Lower lobe of right lung (tissue), 2 donors: Measurements from ENCODE around the gene SEC22C. TPM values are rescaled to one million over a fixed set of nuclear protein-coding genes. Genes with fewer than 3 reads are reported as not detected.

ENCODE experiments used
- ATAC-seq, 2 donors: fragments of 200-7000 bp; cut with Tn5 transposase; one replicate each; pipeline ENCODE4 v1.9.1; 2020 to 2022; ENCODE audit warnings: mild to moderate bottlenecking in 2 of 2, moderate library complexity in 2 of 2
- DNase-seq: peaks from one replicate; pipeline ENCODE4 v3.0.0-alpha.2; 2020
- H3K27ac ChIP-seq: fragments of 200-600 bp; one replicate; pipeline ENCODE4 v1.8.0; 2022
- H3K27me3 ChIP-seq: fragments of 200-600 bp; one replicate; pipeline ENCODE4 v1.8.0; 2022; ENCODE audit warnings: low read depth
- H3K36me3 ChIP-seq: fragments of 200-600 bp; one replicate; pipeline ENCODE4 v1.8.0; 2022; ENCODE audit warnings: mild to moderate bottlenecking
- H3K4me1 ChIP-seq: fragments of 200-600 bp; one replicate; pipeline ENCODE4 v1.8.0; 2022
- H3K4me3 ChIP-seq: fragments of 200-600 bp; one replicate; pipeline ENCODE4 v1.8.0; 2022; ENCODE audit warnings: mild to moderate bottlenecking
- H3K9me3 ChIP-seq: fragments of 200-600 bp; one replicate; pipeline ENCODE4 v1.8.0; 2022
- intact Hi-C: fragments of 100-400 bp; cut with DNase I; formaldehyde crosslinking; loops from one replicate; pipeline ENCODE4 v1.11.0; 2022
- long read RNA-seq: library from polyadenylated mRNA; unstranded; transcript quantifications from one replicate; pipeline ENCODE4 v2.0.0, GENCODE V29; 2021
- total RNA-seq: library from RNA; stranded (reverse); fragmentation: NEBNext Ultra II Directional; extraction: Animal tissue kit (Norgen Biotek cat#: 25700); gene quantifications from one replicate; pipeline ENCODE4 v1.2.1, GENCODE V29; 2021
- TF ChIP-seq, protein P1 (sequence below): fragments of 200-600 bp; IDR thresholded peaks from one replicate; pipeline ENCODE4 v1.8.0; 2022; ENCODE audit warnings: antibody characterized with exemption, mild to moderate bottlenecking
- donor health status: DM: no; HTN: yes; CAD: no; lungs with severe emphysema.

Gene SEC22C, protein sequence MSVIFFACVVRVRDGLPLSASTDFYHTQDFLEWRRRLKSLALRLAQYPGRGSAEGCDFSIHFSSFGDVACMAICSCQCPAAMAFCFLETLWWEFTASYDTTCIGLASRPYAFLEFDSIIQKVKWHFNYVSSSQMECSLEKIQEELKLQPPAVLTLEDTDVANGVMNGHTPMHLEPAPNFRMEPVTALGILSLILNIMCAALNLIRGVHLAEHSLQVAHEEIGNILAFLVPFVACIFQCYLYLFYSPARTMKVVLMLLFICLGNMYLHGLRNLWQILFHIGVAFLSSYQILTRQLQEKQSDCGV
- 51.3 TPM for total RNA-seq
- long read RNA-seq, transcript SEC22C-202 (7 exons, 1,608 nt) = major isoform, 26 of 59 reads
- long read RNA-seq, transcript SEC22C-201 (7 exons, 1,380 nt) = minor isoform, 8 of 59 reads
- long read RNA-seq, partial matches to known transcripts = 6 of 59 reads
- long read RNA-seq, other reads (novel, unspliced or antisense) = 17 of 59 reads

DNA sequence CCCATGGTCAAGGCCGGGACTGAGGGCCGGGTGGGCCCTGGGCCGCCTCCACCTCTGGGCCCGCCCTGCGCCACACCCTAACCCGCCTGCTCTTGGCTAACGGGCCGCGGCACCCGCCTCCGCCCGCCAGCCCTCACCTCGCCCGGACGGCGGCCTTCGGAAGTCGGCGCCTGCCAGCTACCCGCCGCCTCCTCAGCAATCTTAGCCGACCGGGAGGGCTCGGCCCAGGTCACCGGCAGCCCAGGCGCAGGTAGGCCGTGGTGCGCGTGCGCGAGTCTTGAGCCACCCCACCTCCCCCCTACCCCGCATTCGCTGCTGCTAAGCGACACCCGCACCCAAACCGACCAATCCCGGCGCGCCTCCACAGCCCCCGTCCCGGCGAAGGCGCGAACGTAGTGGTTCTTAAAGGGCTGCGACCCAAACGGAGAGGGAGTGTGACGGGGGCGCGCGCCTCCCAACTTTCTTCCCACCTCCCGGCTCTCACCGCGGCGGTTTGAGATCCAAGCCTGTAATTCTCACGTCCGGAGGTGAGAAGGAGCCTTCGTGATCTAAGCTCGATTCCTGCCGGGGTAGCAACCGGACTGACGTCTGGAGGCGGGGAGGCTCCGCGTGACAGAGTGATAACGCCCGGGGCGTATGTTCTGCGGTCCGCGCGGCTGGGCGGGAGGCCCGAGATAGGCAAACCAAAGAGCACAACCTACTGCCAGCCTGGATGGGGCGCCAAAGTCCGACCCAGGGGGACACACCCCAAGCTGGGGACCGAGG is at the start of gene SEC22C:
Gene SEC22C (minus strand): TSS at position 259 of the 765 bp plus-strand sequence. CDS start 12,921 bp downstream, outside the sequence.
- H3K9me3 ChIP-seq = no peaks in the 10 kb centered on the region
- intact Hi-C loops = no loop called here
- no peaks in the 10 kb centered on the region for H3K27me3 ChIP-seq
- TF ChIP-seq, protein P1, sequence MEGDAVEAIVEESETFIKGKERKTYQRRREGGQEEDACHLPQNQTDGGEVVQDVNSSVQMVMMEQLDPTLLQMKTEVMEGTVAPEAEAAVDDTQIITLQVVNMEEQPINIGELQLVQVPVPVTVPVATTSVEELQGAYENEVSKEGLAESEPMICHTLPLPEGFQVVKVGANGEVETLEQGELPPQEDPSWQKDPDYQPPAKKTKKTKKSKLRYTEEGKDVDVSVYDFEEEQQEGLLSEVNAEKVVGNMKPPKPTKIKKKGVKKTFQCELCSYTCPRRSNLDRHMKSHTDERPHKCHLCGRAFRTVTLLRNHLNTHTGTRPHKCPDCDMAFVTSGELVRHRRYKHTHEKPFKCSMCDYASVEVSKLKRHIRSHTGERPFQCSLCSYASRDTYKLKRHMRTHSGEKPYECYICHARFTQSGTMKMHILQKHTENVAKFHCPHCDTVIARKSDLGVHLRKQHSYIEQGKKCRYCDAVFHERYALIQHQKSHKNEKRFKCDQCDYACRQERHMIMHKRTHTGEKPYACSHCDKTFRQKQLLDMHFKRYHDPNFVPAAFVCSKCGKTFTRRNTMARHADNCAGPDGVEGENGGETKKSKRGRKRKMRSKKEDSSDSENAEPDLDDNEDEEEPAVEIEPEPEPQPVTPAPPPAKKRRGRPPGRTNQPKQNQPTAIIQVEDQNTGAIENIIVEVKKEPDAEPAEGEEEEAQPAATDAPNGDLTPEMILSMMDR = peak; percentile 32
- H3K27ac ChIP-seq = peak within 1 kb of the TSS; percentile 90
- peaks cover 8% of the 10 kb centered on the region for H3K36me3 ChIP-seq
- peak; percentile 98 to 99 for ATAC-seq
- peaks cover 28% of the 10 kb centered on the region for H3K4me1 ChIP-seq
- peak; percentile 97 for DNase-seq
- peak within 1 kb of the TSS; percentile 85 for H3K4me3 ChIP-seq

DNA sequence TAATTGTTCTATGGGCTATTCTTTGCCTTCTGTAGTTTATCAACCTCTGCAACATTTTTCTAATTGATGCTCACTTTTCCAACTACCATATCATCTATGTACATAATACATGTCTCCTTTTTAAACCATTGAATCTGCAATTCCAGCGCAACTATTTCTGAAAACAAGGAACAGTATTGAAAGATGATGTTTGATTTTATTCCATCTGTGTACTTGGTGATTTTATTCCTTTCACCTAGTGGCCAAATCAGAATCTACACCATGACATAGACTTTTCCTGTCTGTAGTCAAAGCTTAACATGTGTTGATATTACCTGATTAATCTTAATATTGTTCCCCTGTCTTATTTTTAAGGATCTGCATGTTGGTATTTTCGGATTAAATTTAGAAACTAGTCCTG is 31.7 kb upstream of the SEC22C start:
- Histone ChIP-seq H3K4me3 (no peak overlapping the region), H3K4me1 (peaks cover 52% of the 10 kb centered on the region), H3K36me3 (peaks cover 16% of the 10 kb centered on the region), H3K27me3 (no peaks in the 10 kb centered on the region), H3K27ac (no peak overlapping the region), H3K9me3 (no peaks in the 10 kb centered on the region)
- DNase-seq (no peak), ATAC-seq (no peak)
- TF ChIP-seq, protein P1 = peak; percentile 41
- intact Hi-C loops = no loop called here

DNA sequence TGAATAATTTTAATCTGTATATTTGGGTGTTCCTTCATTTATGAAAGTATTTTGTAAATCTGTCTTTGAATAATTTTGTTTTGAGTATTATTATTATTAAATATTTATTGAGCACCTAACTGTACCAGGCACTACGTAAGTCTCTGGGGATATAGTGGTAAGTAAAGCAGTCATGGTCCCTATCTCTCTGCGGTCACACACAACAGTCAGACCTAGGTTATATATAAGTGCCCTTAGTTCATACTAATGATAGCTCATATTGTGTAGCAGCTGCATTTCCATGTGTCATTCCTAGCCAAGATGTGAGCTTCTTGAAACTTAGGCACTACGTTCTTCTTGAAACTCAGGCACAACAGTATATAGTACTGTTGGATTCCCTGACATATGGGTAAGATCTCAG is 31.2 kb upstream of the SEC22C start:
- no peaks in the 10 kb centered on the region for H3K27me3 ChIP-seq
- no peaks in the 10 kb centered on the region for H3K9me3 ChIP-seq
- DNase-seq (no peak), ATAC-seq (no peak)
- TF ChIP-seq, protein P1 = no peak
- peaks cover 12% of the 10 kb centered on the region for H3K36me3 ChIP-seq
- peaks cover 52% of the 10 kb centered on the region for H3K4me1 ChIP-seq
- no peak overlapping the region for H3K27ac ChIP-seq
- H3K4me3 ChIP-seq = no peak overlapping the region
- intact Hi-C loops = no loop called here

DNA sequence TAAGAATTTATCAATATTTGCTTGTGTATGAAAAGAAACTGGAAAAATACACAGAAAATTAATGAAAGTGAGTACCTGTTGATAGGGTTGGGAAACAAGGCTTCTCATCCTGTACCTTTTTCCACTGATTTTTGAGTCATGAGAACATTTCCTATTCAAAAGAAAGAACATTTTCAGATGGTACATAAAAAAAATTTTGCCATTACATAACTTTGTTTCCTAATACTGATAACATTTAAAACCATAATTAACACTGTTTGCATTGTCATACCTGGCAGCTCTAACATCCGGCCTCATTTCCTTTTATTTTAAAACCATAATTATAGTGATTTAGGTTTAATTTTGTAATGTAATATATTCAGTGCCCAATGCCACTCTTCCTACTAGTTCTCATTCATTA is 30.4 kb upstream of the SEC22C start:
- intact Hi-C loops = no loop called here
- Histone ChIP-seq H3K4me3 (no peak overlapping the region), H3K9me3 (no peaks in the 10 kb centered on the region), H3K4me1 (peaks cover 52% of the 10 kb centered on the region), H3K27ac (peak overlapping the region; percentile 57), H3K27me3 (no peaks in the 10 kb centered on the region), H3K36me3 (peaks cover 9% of the 10 kb centered on the region)
- TF ChIP-seq, protein P1 = no peak
- peak in 1 of 2 donors; percentile 9 for ATAC-seq
- DNase-seq = no peak

DNA sequence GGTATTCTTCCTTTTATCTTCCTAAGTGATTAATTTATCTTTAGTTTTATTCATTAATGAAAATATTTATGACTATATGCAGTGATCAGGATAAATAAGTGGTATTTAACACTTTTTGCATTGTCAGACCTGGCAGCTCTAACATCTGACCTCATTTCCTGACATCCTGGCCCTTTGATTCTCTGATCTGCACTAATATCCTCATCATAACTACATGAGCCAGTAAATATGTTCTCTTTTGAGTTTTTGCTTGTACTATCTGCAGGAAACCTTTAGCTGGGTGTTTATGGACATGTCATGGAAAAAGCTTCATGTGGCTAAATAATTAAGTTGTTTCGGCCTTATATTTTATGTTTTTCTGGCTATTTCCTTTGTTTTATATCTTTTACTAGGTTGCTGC is 29.2 kb upstream of the SEC22C start:
- TF ChIP-seq, protein P1 = no peak
- ATAC-seq (no peak), DNase-seq (no peak)
- H3K27ac ChIP-seq = peak overlapping the region; percentile 57
- peaks cover 59% of the 10 kb centered on the region for H3K4me1 ChIP-seq
- no peaks in the 10 kb centered on the region for H3K27me3 ChIP-seq
- no peaks in the 10 kb centered on the region for H3K9me3 ChIP-seq
- H3K36me3 ChIP-seq = peaks cover 19% of the 10 kb centered on the region
- intact Hi-C loops = no loop called here
- H3K4me3 ChIP-seq = no peak overlapping the region
